T-cell (primary cell): Measurements from ENCODE around the gene AXIN1. TPM values are rescaled to one million over a fixed set of nuclear protein-coding genes. Genes with fewer than 3 reads are reported as not detected.
"Not testable (repeated sequence)": the region's sequence is repeated elsewhere in the genome, so short reads cannot be mapped to it uniquely, and the experiment has no call there.

Experiments
- ATAC-seq, 4 experiments: fragments of 200-7000 bp in 3 of 4; fragments of 150-1000 bp in 1 of 4; cut with Tn5 transposase; replicated peaks in 1 of 4; 1 replicate in 3 of 4; 2 replicates in 1 of 4; pipeline ENCODE4 v1.10.0; 2021; ENCODE audit warnings: moderate library complexity in 3 of 4, mild to moderate bottlenecking in 2 of 4, moderate number of reproducible peaks in 1 of 4
- CTCF ChIA-PET, 2 donors: fragments of 300-600 bp; sonication (Branson Sonifier 250); formaldehyde crosslinking; loops; one replicate each; lab custom pipeline; 2022; ENCODE audit warnings: antibody characterized with exemption in 2 of 2; lab: Charles Lee
- POLR2A ChIA-PET, 2 donors: fragments of 300-600 bp; sonication (Branson Sonifier 250); formaldehyde crosslinking; loops; one replicate each; lab custom pipeline; 2022; ENCODE audit warnings: antibody characterized with exemption in 2 of 2; lab: Charles Lee
- DNase-seq, 35 experiments: peaks; one replicate each; pipeline versions ENCODE4 v3.0.0 to v3.0.0-alpha.2; 2013 to 2023
- H3K27ac ChIP-seq: one replicate; pipeline ENCODE4 v1.5.1; 2013; ENCODE audit warnings: low read length
- H3K27me3 ChIP-seq, 2 experiments: replicated peaks in 1 of 2; 1 replicate in 1 of 2; 2 replicates in 1 of 2; pipeline versions ENCODE4 v1.6.1 to v1.7.0; 2013; ENCODE audit warnings: low read length in 1 of 2, mixed read lengths in 1 of 2; ENCODE audit not compliant: control insufficient read depth in 2 of 2, insufficient read depth in 2 of 2; ENCODE audit errors: extremely low read depth in 1 of 2
- H3K36me3 ChIP-seq, 2 donors: 1 replicate in 1 of 2; 2 replicates in 1 of 2; pipeline versions ENCODE4 v1.6.1 to v1.7.0; 2013; ENCODE audit warnings: low read length in 1 of 2; ENCODE audit not compliant: control insufficient read depth in 2 of 2, insufficient read depth in 1 of 2; ENCODE audit errors: extremely low read depth in 1 of 2
- H3K4me1 ChIP-seq, 2 experiments: 1 replicate in 1 of 2; 2 replicates in 1 of 2; pipeline versions ENCODE4 v1.6.1 to v1.7.0; 2013; ENCODE audit warnings: low read length in 2 of 2, mixed read lengths in 1 of 2; ENCODE audit not compliant: insufficient read depth in 2 of 2, control insufficient read depth in 1 of 2; ENCODE audit errors: extremely low read depth in 1 of 2
- H3K4me3 ChIP-seq, 2 donors: 1 replicate in 1 of 2; 2 replicates in 1 of 2; pipeline versions ENCODE4 v1.5.1 to v1.7.0; 2013; ENCODE audit warnings: mild to moderate bottlenecking in 2 of 2, low read length in 1 of 2, moderate library complexity in 1 of 2; ENCODE audit not compliant: control insufficient read depth in 1 of 2; ENCODE audit errors: extremely low read depth in 1 of 2
- H3K9me3 ChIP-seq: 2 replicates; pipeline ENCODE4 v1.7.0; 2013
- H3K27ac Mint-ChIP-seq, 2 donors: one replicate each; pipeline ENCODE4 v1.8.0; 2020 to 2021; ENCODE audit warnings: mild to moderate bottlenecking in 2 of 2, mixed read lengths in 2 of 2
- H3K27me3 Mint-ChIP-seq, 2 donors: one replicate each; pipeline ENCODE4 v1.8.0; 2021 to 2022; ENCODE audit warnings: mixed read lengths in 2 of 2
- H3K36me3 Mint-ChIP-seq: one replicate; pipeline ENCODE4 v1.8.0; 2021; ENCODE audit warnings: mixed read lengths
- H3K4me1 Mint-ChIP-seq, 3 donors: one replicate each; pipeline ENCODE4 v1.8.0; 2020 to 2022; ENCODE audit warnings: mixed read lengths in 3 of 3, mild to moderate bottlenecking in 1 of 3
- H3K4me3 Mint-ChIP-seq, 3 donors: one replicate each; pipeline ENCODE4 v1.8.0; 2020 to 2022; ENCODE audit warnings: mild to moderate bottlenecking in 3 of 3, mixed read lengths in 3 of 3, moderate library complexity in 3 of 3
- H3K9me3 Mint-ChIP-seq, 3 donors: one replicate each; pipeline ENCODE4 v1.8.0; 2020 to 2022; ENCODE audit warnings: mixed read lengths in 3 of 3
- WGBS: methylation state at CpG from one replicate; pipeline ENCODE4 v1.1.5; 2013; ENCODE audit warnings: missing lambda C conversion rate; ENCODE audit not compliant: insufficient coverage; 5-methylcytosine and 5-hydroxymethylcytosine counted together
- total RNA-seq, 35 experiments: library from RNA in 6 of 35; stranded (reverse) in 6 of 35; fragments of 120-200 nt in 1 of 35; gene quantifications; one replicate each; pipeline versions ENCODE4 v1.2.1 to v1.2.4 and lab custom pipeline; 2013 to 2026

The AXIN1 gene
- total RNA-seq, 5 donors from 2014 or later (not counting 1 experiment from before 2014, with no cell fraction given) = 38.5 to 58.9 (median 50.4) TPM

DNA sequence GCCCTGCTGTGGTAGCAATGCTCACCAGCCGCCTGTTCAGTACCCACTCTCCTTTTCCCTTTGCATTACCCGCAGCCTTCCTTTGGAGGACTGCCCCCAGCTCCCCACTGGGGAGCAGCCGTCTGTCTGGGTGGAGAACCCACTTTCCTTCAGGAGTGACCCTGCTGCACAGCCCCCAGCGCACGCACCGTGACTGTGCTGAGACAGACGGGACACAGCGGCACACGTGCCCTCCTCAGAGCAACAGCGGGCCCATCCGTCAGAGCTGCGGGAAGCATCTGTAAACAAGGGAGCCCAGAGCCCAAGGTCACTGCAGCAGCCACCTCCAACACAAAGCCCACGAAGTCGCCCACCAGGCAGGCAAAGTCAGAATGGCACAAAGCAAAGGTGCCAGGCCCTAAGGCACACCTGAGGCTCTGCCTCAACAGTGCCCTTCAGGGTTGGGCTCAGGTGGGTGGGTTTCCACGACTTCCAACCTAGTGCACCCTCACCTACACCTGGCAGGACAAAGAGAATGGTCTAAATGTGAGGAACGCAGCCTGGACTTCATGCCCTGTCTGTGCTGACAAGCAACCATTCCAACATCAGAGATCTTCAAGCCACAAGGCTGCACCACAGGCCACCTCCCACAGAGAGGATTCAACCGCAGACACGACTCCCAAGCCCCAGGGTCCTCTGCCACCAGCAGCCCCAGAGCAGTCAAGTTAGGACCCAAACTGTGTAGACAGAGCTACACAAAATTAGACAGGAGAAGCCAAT, 9.9 kb downstream of the AXIN1 start:
- DNase-seq = no peak
- no peaks in the 10 kb centered on the region for H3K27me3 Mint-ChIP-seq
- peaks cover 12 to 43% of the 10 kb centered on the region in 2 donors for H3K36me3 ChIP-seq
- no peaks in the 10 kb centered on the region for H3K27me3 ChIP-seq
- ATAC-seq = peak in 2 of 4 experiments; percentile 38 to 55
- H3K4me3 Mint-ChIP-seq = peak overlapping the region in 1 of 3 donors; percentile 40
- H3K4me3 ChIP-seq = peak overlapping the region in 1 of 2 donors; percentile 17
- H3K9me3 Mint-ChIP-seq = no peaks in the 10 kb centered on the region
- peak overlapping the region in 1 of 2 donors; percentile 68 for H3K27ac Mint-ChIP-seq
- WGBS = 89% methylated on average over 17 of the region's 18 CpGs
- no peaks in the 10 kb centered on the region for H3K9me3 ChIP-seq
- POLR2A ChIA-PET = interaction anchor here in 1 of 2 donors (0.6 kb wide), 1 partner anchor 13 kb away, joined by 5 read pairs; no protein-coding TSS in a partner anchor
- H3K36me3 Mint-ChIP-seq = peaks cover 35% of the 10 kb centered on the region
- H3K27ac ChIP-seq = no peak overlapping the region
- CTCF ChIA-PET = interaction anchor here in 1 of 2 donors (0.6 kb wide), 1 partner anchor 297 kb away, joined by 4 read pairs; no protein-coding TSS in a partner anchor
- peaks cover 70 to 81% (median 80%) of the 10 kb centered on the region in 3 donors for H3K4me1 Mint-ChIP-seq
- peaks cover 19 to 83% of the 10 kb centered on the region in 2 experiments for H3K4me1 ChIP-seq

DNA sequence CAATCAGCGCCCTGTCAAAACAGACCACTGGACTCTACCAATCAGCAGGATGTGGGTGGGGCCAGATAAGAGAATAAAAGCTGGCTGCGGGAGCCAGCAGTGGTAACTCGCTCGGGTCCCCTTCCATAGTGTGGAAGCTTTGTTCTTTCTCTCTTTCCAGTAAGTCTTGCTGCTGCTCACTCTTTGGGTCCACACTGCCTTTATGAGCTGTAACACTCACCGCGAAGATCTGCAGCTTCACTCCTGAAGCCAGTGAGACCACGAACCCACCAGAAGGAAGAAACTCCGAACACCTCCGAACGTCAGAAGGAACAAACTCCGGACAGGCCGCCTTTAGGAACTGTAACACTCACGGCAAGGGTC, 10.6 kb downstream of the AXIN1 start:
- peak overlapping the region in 1 of 3 donors; percentile 40 for H3K4me3 Mint-ChIP-seq
- WGBS = 97% methylated on average over 7 of the region's 13 CpGs
- H3K36me3 Mint-ChIP-seq = peaks cover 32% of the 10 kb centered on the region
- H3K27ac Mint-ChIP-seq = peak overlapping the region in 1 of 2 donors; percentile 56
- H3K9me3 ChIP-seq, POLR2A ChIA-PET, H3K27me3 Mint-ChIP-seq, DNase-seq, H3K27ac ChIP-seq, H3K9me3 Mint-ChIP-seq, H3K27me3 ChIP-seq, CTCF ChIA-PET, H3K4me3 ChIP-seq, ATAC-seq: not testable (repeated sequence)
- H3K36me3 ChIP-seq = peaks cover 12 to 36% of the 10 kb centered on the region in 2 donors
- H3K4me1 ChIP-seq = peaks cover 19 to 80% of the 10 kb centered on the region in 2 experiments
- H3K4me1 Mint-ChIP-seq = peaks cover 63 to 78% (median 77%) of the 10 kb centered on the region in 3 donors

DNA sequence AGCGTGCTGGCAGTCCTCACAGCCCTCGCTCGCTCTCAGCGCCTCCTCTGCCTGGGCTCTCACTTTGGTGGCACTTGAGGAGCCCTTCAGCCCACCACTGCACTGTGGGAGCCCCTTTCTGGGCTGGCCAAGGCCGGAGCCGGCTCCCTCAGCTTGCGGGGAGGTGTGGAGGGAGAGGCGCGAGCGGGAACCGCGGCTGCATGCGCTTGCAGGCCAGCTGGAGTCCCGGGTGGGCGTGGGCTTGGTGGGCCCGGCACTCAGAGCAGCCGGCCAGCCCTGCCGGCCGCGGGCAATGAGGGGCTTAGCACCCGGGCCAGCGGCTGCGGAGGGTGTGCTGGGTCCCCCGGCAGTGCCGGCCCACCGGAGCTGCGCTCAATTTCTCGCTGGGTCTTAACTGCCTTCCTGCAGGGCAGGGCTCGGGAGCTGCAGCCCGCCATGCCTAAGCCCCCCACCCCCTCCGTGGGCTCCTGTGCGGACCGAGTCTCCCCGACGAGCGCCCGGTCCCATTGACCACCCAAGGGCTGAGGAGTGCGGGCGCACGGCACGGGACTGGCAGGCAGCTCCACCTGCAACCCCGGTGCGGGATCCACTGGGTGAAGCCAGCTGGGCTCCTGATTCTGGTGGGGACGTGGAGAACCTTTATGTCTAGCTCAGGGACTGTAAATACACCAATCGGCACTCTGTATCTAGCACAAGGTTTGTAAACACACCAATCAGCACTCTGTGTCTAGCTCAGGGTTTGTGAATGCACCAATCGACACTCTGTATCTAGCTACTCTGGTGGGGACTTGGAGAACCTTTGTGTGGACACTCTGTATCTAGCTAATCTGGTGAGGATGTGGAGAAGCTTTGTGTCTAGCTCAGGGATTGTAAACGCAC, 11.2 kb downstream of the AXIN1 start:
- ATAC-seq, H3K4me3 ChIP-seq, H3K27ac ChIP-seq, POLR2A ChIA-PET, H3K9me3 ChIP-seq, H3K9me3 Mint-ChIP-seq, H3K27me3 ChIP-seq, H3K27me3 Mint-ChIP-seq, DNase-seq, CTCF ChIA-PET: not testable (repeated sequence)
- Mint-ChIP-seq H3K4me1 (peaks cover 60 to 76% (median 75%) of the 10 kb centered on the region in 3 donors), H3K4me3 (peak overlapping the region in 1 of 3 donors; percentile 79), H3K36me3 (peaks cover 28% of the 10 kb centered on the region), H3K27ac (peak overlapping the region in 1 of 2 donors; percentile 56)
- 97% methylated on average over 30 of the region's 47 CpGs for WGBS
- H3K36me3 ChIP-seq = peaks cover 8 to 31% of the 10 kb centered on the region in 2 donors
- peaks cover 19 to 78% of the 10 kb centered on the region in 2 experiments for H3K4me1 ChIP-seq

DNA sequence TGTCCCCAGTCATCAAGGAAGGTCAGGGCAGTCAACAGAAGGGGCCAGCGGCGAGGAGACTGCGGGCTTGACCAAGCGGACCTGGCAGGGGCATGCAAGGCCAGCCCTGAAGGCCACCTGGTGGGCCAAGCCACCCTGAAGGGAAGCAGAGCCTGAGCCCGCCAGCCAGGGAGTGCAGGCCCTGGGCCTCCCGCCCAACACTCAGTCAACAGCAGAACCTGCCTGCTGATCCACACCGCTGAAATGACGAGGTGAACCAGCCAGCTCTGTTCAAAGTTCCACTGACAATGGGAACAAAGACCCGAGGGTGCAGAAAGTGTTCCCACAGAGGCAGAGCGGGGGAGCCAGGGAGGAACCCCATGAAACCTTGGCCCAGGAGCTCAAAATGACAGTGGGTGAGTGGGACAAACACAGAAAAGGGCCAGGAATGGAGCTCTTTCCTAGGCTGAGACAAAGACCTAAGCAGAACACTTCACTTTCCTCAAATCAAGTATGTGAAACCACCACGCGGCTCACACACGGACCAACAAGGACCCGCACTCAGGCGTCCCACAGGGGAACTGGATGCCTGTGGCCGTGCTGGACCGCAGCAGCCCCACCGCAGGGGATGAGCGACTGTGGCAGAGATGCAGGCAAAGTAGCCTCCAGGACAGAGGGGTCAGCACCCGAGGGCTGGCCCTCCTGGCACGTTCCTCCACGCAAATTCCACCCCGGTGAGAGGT, 12.0 kb downstream of the AXIN1 start:
- peaks cover 19 to 77% of the 10 kb centered on the region in 2 experiments for H3K4me1 ChIP-seq

DNA sequence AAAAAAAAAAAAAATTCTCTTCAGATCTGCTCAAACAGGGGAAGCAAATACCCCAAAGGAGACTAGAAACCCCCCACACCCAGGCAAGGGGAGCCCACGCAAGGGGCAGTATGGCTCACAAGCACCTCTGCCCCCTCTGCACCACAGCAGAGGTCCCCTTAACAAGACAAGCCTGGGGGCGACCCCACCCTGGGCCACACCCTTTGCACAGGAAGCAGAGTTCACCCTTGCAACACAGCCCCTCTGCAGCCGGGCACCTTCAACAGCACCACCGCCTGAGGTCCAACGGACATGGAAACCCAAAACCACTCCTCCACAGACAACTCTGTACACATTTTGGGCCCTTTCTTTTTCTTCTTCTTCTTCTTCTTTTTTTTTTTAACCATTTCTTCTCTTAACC, 12.8 kb downstream of the AXIN1 start:
- peak in 4 of 35 experiments; percentile 27 to 36 (median 32) for DNase-seq
- H3K4me3 ChIP-seq = peak overlapping the region in 1 of 2 donors; percentile 50
- POLR2A ChIA-PET = no interaction called here
- ATAC-seq = peak; percentile 62 to 82 (median 72)
- 23% methylated on average over 5 of the region's 5 CpGs for WGBS
- H3K27me3 Mint-ChIP-seq = no peaks in the 10 kb centered on the region
- CTCF ChIA-PET = interaction anchor here in 1 of 2 donors (1.0 kb wide), 1 partner anchor 9 kb away, joined by 3 read pairs; no protein-coding TSS in a partner anchor
- peaks cover 3 to 20% of the 10 kb centered on the region in 2 donors for H3K36me3 ChIP-seq
- no peaks in the 10 kb centered on the region for H3K9me3 ChIP-seq
- peak overlapping the region; percentile 17 to 79 (median 46) for H3K4me3 Mint-ChIP-seq
- H3K4me1 ChIP-seq = peaks cover 19 to 77% of the 10 kb centered on the region in 2 experiments
- no peaks in the 10 kb centered on the region for H3K9me3 Mint-ChIP-seq
- peaks cover 60 to 76% (median 75%) of the 10 kb centered on the region in 3 donors for H3K4me1 Mint-ChIP-seq
- no peak overlapping the region for H3K27ac ChIP-seq
- H3K27me3 ChIP-seq = no peaks in the 10 kb centered on the region
- peaks cover 14% of the 10 kb centered on the region for H3K36me3 Mint-ChIP-seq
- peak overlapping the region; percentile 68 to 82 for H3K27ac Mint-ChIP-seq

More for the DNA sequence above, 12.0 kb downstream of the AXIN1 start:
- H3K36me3 Mint-ChIP-seq = peaks cover 22% of the 10 kb centered on the region
- Histone ChIP-seq H3K9me3 (no peaks in the 10 kb centered on the region), H3K27me3 (no peaks in the 10 kb centered on the region), H3K27ac (no peak overlapping the region), H3K36me3 (peaks cover 8 to 26% of the 10 kb centered on the region in 2 donors), H3K4me3 (peak overlapping the region in 1 of 2 donors; percentile 25)
- CTCF ChIA-PET = no interaction called here
- ATAC-seq (peak in 1 of 4 experiments; percentile 23), DNase-seq (no peak)
- H3K4me3 Mint-ChIP-seq = peak overlapping the region; percentile 17 to 79 (median 46)
- peak overlapping the region; percentile 68 to 82 for H3K27ac Mint-ChIP-seq
- H3K27me3 Mint-ChIP-seq = no peaks in the 10 kb centered on the region
- H3K4me1 Mint-ChIP-seq = peaks cover 60 to 76% (median 75%) of the 10 kb centered on the region in 3 donors
- H3K9me3 Mint-ChIP-seq = no peaks in the 10 kb centered on the region
- POLR2A ChIA-PET = no interaction called here
- 95% methylated on average over 23 of the region's 23 CpGs for WGBS
